Fibroblast of skin of back (primary cell): Measurements from ENCODE around the gene SMARCA2.

Experiments used
- DNase-seq: peaks from one replicate; pipeline ENCODE4 v3.0.0-alpha.2; 2013

The SMARCA2 gene

GRCh38 chr9:2043243-2043642 is 28.1 kb downstream of the SMARCA2 start:
- DNase-seq, result no peak

- DNase-seq, result no peak
These were observed 28.8 kb downstream of the SMARCA2 start for GRCh38 chr9:2043881-2044462.

GRCh38 chr9:2047144-2047671 is 32.1 kb downstream of the SMARCA2 start:
- no peak for DNase-seq

GRCh38 chr9:2047916-2048315 is 32.8 kb downstream of the SMARCA2 start:
- no peak for DNase-seq

- DNase-seq, result peak; percentile 23
These were observed 35.1 kb downstream of the SMARCA2 start for GRCh38 chr9:2050236-2050635.

- DNase-seq, result peak; percentile 22
These were observed 39.0 kb downstream of the SMARCA2 start for GRCh38 chr9:2053883-2054845.

GRCh38 chr9:2055203-2055658 is 40.1 kb downstream of the SMARCA2 start:
- DNase-seq, result peak; percentile 62

GRCh38 chr9:2059274-2059929 is 44.3 kb downstream of the SMARCA2 start:
- no peak for DNase-seq

- DNase-seq, result no peak
These were observed 45.3 kb downstream of the SMARCA2 start for GRCh38 chr9:2060424-2060823.

- DNase-seq, result no peak
These were observed 50.6 kb downstream of the SMARCA2 start for GRCh38 chr9:2065704-2066103.

- peak; percentile 64 for DNase-seq
These were observed 51.4 kb downstream of the SMARCA2 start for GRCh38 chr9:2066312-2067273.

GRCh38 chr9:2072752-2073405 is 57.7 kb downstream of the SMARCA2 start:
- no peak for DNase-seq

- peak; percentile 8 for DNase-seq
These were observed 67.6 kb downstream of the SMARCA2 start for GRCh38 chr9:2082772-2083171.

- no peak for DNase-seq
These were observed 68.3 kb downstream of the SMARCA2 start for GRCh38 chr9:2083479-2083878.

- DNase-seq, result peak; percentile 62
These were observed 70.6 kb downstream of the SMARCA2 start for GRCh38 chr9:2085716-2086115.

- no peak for DNase-seq
These were observed 71.0 kb downstream of the SMARCA2 start for GRCh38 chr9:2086116-2086515.

- no peak for DNase-seq
These were observed 71.8 kb downstream of the SMARCA2 start for GRCh38 chr9:2086971-2087370.

GRCh38 chr9:2087500-2088313 is 72.6 kb downstream of the SMARCA2 start:
- DNase-seq, result peak; percentile 65

- DNase-seq, result peak; percentile 60
These were observed 78.9 kb downstream of the SMARCA2 start for GRCh38 chr9:2093920-2094597.
